ENCODE data around the gene PHAX.

GRCh38 chr5:126640866-126641265 is 40.1 kb downstream of the PHAX start:
- TF ChIP-seq, protein P1, sequence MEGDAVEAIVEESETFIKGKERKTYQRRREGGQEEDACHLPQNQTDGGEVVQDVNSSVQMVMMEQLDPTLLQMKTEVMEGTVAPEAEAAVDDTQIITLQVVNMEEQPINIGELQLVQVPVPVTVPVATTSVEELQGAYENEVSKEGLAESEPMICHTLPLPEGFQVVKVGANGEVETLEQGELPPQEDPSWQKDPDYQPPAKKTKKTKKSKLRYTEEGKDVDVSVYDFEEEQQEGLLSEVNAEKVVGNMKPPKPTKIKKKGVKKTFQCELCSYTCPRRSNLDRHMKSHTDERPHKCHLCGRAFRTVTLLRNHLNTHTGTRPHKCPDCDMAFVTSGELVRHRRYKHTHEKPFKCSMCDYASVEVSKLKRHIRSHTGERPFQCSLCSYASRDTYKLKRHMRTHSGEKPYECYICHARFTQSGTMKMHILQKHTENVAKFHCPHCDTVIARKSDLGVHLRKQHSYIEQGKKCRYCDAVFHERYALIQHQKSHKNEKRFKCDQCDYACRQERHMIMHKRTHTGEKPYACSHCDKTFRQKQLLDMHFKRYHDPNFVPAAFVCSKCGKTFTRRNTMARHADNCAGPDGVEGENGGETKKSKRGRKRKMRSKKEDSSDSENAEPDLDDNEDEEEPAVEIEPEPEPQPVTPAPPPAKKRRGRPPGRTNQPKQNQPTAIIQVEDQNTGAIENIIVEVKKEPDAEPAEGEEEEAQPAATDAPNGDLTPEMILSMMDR (IDR thresholded peaks at IDR 0.05; ENCODE audit: insufficient read depth, low read length): no peak
- TF ChIP-seq REST (IDR thresholded peaks at IDR 0.05; ENCODE audit: insufficient replicate concordance, low read depth): no peak
- no peak for TF ChIP-seq GABPA (IDR thresholded peaks at IDR 0.05; ENCODE audit: low read depth)
- TF ChIP-seq POLR2AphosphoS5 (IDR thresholded peaks at IDR 0.05; ENCODE audit: low read depth): no peak

Measured in HL-60 (cell line).